ENCODE data around the gene SUN3.
A peak's percentile ranks its signal among the peaks of the same experiment; 100 is the strongest.
"Not testable (repeated sequence)": the region's sequence is repeated elsewhere in the genome, so short reads cannot be mapped to it uniquely, and the experiment has no call there.

The SUN3 gene

DNA sequence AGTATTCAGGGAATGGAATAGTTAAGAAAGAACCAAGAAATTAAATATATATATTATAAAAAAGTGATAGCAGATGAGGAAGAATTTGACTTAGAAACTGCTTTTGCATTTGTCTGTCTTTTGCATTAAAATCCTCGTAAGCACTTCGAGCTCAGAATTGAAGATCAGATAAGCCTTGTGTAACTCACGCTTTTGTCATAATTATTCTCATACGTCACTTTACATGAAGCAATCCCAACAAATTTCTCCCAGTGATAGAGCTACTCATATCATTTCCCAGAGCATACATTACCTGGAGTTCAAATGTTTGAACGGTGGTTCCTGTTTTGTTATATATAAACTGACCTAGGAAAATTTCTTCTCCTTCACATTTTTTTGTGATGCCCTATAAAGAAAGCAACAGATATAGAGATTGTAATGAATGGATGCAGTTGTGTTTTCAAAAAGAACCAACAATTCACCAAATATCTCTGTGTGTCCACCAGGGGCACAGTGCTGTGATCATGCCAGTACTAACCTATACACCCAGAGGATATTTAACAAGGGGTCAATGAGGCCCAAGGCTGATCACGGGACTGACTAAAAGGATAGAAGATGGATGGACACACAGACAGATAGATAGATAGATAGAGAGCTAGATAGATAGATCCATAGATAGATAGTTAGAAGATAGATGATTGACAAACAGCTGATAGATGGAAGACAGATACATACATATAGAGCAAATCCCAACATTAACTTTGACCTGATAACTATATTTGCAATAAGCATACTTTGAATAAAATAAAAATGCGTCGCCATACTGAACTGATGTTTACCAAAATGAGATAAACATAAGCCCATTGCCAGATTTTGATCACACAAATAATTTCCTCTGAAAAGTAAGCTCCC, 40.2 kb downstream of the SUN3 start:
- TF ChIP-seq, protein P1, sequence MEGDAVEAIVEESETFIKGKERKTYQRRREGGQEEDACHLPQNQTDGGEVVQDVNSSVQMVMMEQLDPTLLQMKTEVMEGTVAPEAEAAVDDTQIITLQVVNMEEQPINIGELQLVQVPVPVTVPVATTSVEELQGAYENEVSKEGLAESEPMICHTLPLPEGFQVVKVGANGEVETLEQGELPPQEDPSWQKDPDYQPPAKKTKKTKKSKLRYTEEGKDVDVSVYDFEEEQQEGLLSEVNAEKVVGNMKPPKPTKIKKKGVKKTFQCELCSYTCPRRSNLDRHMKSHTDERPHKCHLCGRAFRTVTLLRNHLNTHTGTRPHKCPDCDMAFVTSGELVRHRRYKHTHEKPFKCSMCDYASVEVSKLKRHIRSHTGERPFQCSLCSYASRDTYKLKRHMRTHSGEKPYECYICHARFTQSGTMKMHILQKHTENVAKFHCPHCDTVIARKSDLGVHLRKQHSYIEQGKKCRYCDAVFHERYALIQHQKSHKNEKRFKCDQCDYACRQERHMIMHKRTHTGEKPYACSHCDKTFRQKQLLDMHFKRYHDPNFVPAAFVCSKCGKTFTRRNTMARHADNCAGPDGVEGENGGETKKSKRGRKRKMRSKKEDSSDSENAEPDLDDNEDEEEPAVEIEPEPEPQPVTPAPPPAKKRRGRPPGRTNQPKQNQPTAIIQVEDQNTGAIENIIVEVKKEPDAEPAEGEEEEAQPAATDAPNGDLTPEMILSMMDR (IDR thresholded peaks at IDR 0.05; ENCODE audit: low read depth, low read length): peak; percentile 47
- TF ChIP-seq, protein P2, sequence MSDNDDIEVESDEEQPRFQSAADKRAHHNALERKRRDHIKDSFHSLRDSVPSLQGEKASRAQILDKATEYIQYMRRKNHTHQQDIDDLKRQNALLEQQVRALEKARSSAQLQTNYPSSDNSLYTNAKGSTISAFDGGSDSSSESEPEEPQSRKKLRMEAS (IDR thresholded peaks at IDR 0.05; ENCODE audit: low read depth, low read length): no peak
- no peak overlapping the region for H3K4me3 ChIP-seq (ENCODE audit: low read depth, low read length)
- DNase-seq (ENCODE audit: low read depth): peak; percentile 37

DNA sequence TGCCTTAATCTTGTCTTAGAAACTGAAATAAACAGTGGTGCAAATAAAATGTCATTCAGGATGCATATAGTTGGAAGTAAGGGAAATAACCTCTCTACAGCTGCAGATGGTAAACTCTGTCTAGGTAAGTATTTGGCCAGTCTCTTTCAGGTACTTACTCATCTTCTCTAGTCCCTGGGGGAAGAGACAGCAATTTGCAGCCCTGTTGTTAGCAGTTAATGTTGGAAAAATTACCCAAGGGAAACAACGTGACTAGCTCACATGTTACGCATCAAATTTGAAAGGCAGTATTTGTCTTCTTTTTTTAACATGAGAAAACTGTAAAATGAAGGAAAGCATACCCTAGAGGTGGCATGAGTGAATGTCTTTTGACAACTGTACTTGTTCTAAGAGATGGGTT, 46.3 kb downstream of the SUN3 start:
- no peak for TF ChIP-seq MYC (IDR thresholded peaks at IDR 0.05; ENCODE audit: low read depth, low read length)
- TF ChIP-seq, protein P2 (IDR thresholded peaks at IDR 0.05; ENCODE audit: low read depth, low read length): no peak
- no peak for TF ChIP-seq POLR2A (IDR thresholded peaks at IDR 0.05; ENCODE audit: extremely low read depth, insufficient read length)
- TF ChIP-seq, protein P1 (IDR thresholded peaks at IDR 0.05; ENCODE audit: low read depth, low read length): no peak
- H3K4me3 ChIP-seq (ENCODE audit: low read depth, low read length): no peak overlapping the region
- no peak for DNase-seq (ENCODE audit: low read depth)

DNA sequence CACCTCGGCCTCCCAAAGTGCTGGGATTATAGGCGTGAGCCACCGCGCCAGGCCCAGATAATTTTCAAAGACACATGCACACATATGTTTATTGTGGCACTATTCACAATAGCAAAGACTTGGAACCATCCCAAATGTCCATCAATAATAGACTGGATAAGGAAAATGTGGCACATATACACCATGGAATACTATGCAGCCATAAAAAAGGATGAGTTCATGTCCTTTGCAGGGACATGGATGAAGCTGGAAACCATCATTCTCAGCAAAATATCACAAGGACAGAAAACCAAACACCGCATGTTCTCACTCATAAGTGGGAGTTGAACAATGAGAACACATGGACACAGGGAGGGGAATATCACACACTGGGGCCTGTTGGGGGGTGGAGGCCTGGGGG, 48.3 kb downstream of the SUN3 start:
- DNase-seq (ENCODE audit: low read depth); H3K4me3 ChIP-seq (ENCODE audit: low read depth, low read length): not testable (repeated sequence)

DNA sequence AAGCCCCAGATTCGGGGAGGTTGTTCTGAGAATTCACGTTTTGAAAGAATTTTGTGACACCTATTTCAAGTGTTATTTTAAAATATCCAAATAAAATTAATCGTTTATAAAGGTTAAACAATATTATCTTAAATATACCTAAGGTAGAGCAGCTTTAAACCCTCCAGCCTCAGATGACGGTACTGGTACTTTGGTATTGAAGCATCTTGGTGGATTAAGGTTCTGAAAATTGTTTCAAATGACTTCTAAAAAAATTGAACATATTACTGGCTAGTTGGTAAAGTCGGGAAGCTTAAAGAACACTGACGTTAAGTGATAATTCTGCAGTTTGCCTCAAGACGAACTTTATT, 49.1 kb downstream of the SUN3 start:
- no peak for DNase-seq (ENCODE audit: low read depth)
- TF ChIP-seq POLR2A (IDR thresholded peaks at IDR 0.05; ENCODE audit: extremely low read depth, insufficient read length) (no peak), MYC (IDR thresholded peaks at IDR 0.05; ENCODE audit: low read depth, low read length) (no peak)
- TF ChIP-seq, protein P1 (IDR thresholded peaks at IDR 0.05; ENCODE audit: low read depth, low read length): no peak
- TF ChIP-seq, protein P2 (IDR thresholded peaks at IDR 0.05; ENCODE audit: low read depth, low read length): no peak
- peak overlapping the region; percentile 6 for H3K4me3 ChIP-seq (ENCODE audit: low read depth, low read length)

DNA sequence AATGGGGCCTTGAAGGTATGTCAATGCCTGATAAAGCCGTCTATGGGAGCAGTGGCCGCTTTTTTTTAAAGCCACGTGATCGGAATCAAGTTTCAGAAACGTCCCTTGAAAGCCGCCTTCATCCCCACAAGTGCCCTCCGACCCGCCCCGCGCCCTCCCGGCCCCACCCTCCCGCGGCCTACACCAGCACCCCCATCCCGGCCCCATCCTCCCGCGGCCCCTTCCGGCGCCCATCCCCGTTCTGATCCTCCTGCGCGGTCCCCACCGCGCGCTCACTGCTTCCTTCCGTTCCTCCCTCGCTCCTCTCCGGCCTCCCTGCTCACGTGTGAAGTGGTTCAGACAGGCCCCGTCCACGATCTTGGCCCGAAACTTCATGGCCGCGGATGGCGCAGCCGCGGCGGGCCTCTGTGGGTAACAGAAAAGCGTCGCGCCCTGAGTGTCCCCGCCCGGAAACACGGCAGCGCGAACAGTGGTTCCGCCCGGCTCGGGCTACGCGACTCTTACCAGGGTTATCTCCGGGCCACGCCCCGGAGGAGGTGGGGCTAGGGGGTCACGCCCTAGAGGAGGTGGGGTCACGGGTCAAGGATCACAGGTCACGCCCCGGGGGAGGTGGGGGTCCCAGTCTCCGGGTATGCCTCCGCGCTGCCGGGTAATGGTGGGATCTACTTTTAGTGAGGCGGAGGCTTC, 49.6 kb downstream of the SUN3 start, which contains the start of gene HUS1:
Gene HUS1 (minus strand): TSS at position 471 of the 687 bp plus-strand sequence. CDS start 96 bp downstream, at position 375.
- peak within 1 kb of the TSS; percentile 98 for H3K4me3 ChIP-seq (ENCODE audit: low read depth, low read length)
- TF ChIP-seq MYC (IDR thresholded peaks at IDR 0.05; ENCODE audit: low read depth, low read length) (peak; percentile 84), POLR2A (IDR thresholded peaks at IDR 0.05; ENCODE audit: extremely low read depth, insufficient read length) (peak; percentile 76)
- TF ChIP-seq, protein P2 (IDR thresholded peaks at IDR 0.05; ENCODE audit: low read depth, low read length): peak; percentile 80
- TF ChIP-seq, protein P1 (IDR thresholded peaks at IDR 0.05; ENCODE audit: low read depth, low read length): no peak
- peak; percentile 97 for DNase-seq (ENCODE audit: low read depth)

DNA sequence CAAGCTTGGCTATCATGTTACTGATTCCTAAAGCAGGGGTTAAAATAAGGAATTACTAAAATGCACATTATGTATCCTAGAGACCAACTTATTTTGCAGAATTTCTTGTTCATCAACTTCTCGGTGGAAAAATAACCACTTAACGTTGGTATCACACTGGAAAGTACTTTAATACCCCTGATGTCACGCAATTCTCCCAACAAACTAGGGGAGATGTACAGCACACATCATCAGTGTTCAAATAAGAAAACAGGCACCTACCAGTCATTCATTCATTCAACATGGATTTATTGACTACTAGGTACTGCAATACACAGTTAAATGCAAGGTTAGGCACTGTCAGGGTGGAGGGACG, 50.1 kb downstream of the SUN3 start:
- peak overlapping the region; percentile 98 for H3K4me3 ChIP-seq (ENCODE audit: low read depth, low read length)
- TF ChIP-seq, protein P1 (IDR thresholded peaks at IDR 0.05; ENCODE audit: low read depth, low read length): no peak
- TF ChIP-seq, protein P2 (IDR thresholded peaks at IDR 0.05; ENCODE audit: low read depth, low read length): no peak
- no peak for TF ChIP-seq MYC (IDR thresholded peaks at IDR 0.05; ENCODE audit: low read depth, low read length)
- no peak for TF ChIP-seq POLR2A (IDR thresholded peaks at IDR 0.05; ENCODE audit: extremely low read depth, insufficient read length)
- DNase-seq (ENCODE audit: low read depth): no peak

Data from NB4 (cell line).